ENCODE data around the gene ETV6. TPM values are rescaled to one million over a fixed set of nuclear protein-coding genes. Genes with fewer than 3 reads are reported as not detected.

Gene ETV6
- total RNA-seq, 1 experiment from 2014 or later: 17.2 TPM

- Histone ChIP-seq H3K9me3 (ENCODE audit: control insufficient read depth, insufficient read depth, low read depth, low read length) (no peaks in the 10 kb centered on the region), H3K36me3 (ENCODE audit: control insufficient read depth, insufficient read depth, low read length) (no peaks in the 10 kb centered on the region), H3K4me3 (ENCODE audit: low read depth in 2 of 2, low read length in 2 of 2) (no peak overlapping the region), H3K27ac (ENCODE audit: low read length) (no peak overlapping the region), H3K4me1 (ENCODE audit: control insufficient read depth, insufficient read depth, low read length) (no peaks in the 10 kb centered on the region), H3K27me3 (ENCODE audit: control insufficient read depth, insufficient read depth, low read length) (no peaks in the 10 kb centered on the region)
- ATAC-seq (no peak), DNase-seq (ENCODE audit: low read depth, low spot score) (no peak)
- POLR2A ChIA-PET: no interaction called here
- TF ChIP-seq SIN3A (IDR thresholded peaks at IDR 0.05; ENCODE audit: borderline replicate concordance, insufficient read depth, low read depth, low read length) (no peak), CTCF (IDR thresholded peaks at IDR 0.05) (no peak), POLR2AphosphoS5 (IDR thresholded peaks at IDR 0.05; ENCODE audit: low read depth, low read length) (no peak), TCF7L2 (IDR thresholded peaks at IDR 0.05; ENCODE audit: low read depth, low read length) (no peak), REST (IDR thresholded peaks at IDR 0.05; ENCODE audit: insufficient read depth in 1 of 2, low read depth in 2 of 2, low read length in 1 of 2) (no peak)
- CTCF ChIA-PET: no interaction called here
- in situ Hi-C loops (cut with HindIII; ENCODE audit: low pct_unique_long_range_greater_than_20kb, low sequenced_read_pairs): no loop called here
- no TSS peak for BruUV-seq (replicated peaks)
- intact Hi-C loops (cut with micrococcal nuclease; ENCODE audit: unreplicated experiment): no loop called here
Observed at GRCh38 chr12:11727133-11727664, 77.7 kb downstream of the ETV6 start.

DNA sequence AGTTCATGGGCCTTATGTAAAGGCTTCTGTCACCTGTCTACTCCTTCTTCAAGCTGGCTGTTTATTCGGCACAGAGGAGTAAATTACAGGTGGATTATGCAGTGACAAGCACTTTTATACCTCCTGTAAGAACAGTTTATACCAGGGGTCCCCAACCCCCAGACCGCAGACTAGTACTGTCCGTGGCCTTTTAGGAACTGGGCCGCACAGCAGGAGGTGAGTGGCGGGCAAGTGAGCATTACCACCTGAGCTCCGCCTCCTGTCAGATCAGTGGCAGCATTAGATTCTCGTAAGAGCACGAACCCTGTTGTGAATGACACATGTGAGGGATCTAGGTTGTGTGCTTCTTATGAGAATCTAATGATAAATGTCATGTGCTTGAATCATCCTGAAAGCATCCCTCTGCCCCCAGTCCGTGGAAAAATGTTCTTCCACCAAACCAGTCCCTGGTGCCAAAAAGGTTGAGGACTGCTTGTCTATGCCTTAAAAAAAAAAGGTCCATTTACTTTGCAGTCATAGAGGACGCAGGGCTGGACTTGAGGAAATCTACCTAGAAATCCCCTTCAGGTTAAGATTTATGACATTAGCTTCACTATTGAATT lies 78.8 kb downstream of the ETV6 start:
- no peaks in the 10 kb centered on the region for H3K36me3 ChIP-seq (ENCODE audit: control insufficient read depth, insufficient read depth, low read length)
- no peak for DNase-seq (ENCODE audit: low read depth, low spot score)
- CTCF ChIA-PET: no interaction called here
- no peak overlapping the region for H3K4me3 ChIP-seq (ENCODE audit: low read depth in 2 of 2, low read length in 2 of 2)
- H3K27ac ChIP-seq (ENCODE audit: low read length): no peak overlapping the region
- H3K27me3 ChIP-seq (ENCODE audit: control insufficient read depth, insufficient read depth, low read length): no peaks in the 10 kb centered on the region
- POLR2A ChIA-PET: interaction anchor here (0.6 kb wide), 1 partner anchor 527 kb away, joined by 3 read pairs; no protein-coding TSS in a partner anchor
- no peaks in the 10 kb centered on the region for H3K4me1 ChIP-seq (ENCODE audit: control insufficient read depth, insufficient read depth, low read length)
- TF ChIP-seq SIN3A (IDR thresholded peaks at IDR 0.05; ENCODE audit: borderline replicate concordance, insufficient read depth, low read depth, low read length): no peak
- TF ChIP-seq TCF7L2 (IDR thresholded peaks at IDR 0.05; ENCODE audit: low read depth, low read length): no peak
- no peak for TF ChIP-seq CTCF (IDR thresholded peaks at IDR 0.05)
- TF ChIP-seq REST (IDR thresholded peaks at IDR 0.05; ENCODE audit: insufficient read depth in 1 of 2, low read depth in 2 of 2, low read length in 1 of 2): no peak
- TF ChIP-seq POLR2AphosphoS5 (IDR thresholded peaks at IDR 0.05; ENCODE audit: low read depth, low read length): no peak
- BruUV-seq (replicated peaks): no TSS peak
- in situ Hi-C loops (cut with HindIII; ENCODE audit: low pct_unique_long_range_greater_than_20kb, low sequenced_read_pairs): no loop called here
- H3K9me3 ChIP-seq (ENCODE audit: control insufficient read depth, insufficient read depth, low read depth, low read length): no peaks in the 10 kb centered on the region
- intact Hi-C loops (cut with micrococcal nuclease; ENCODE audit: unreplicated experiment): no loop called here
- ATAC-seq: no peak

Measured in Panc1 (cell line).